ENCODE measurements around the gene TRIM24. TPM values are rescaled to one million over a fixed set of nuclear protein-coding genes. Genes with fewer than 3 reads are reported as not detected.

Gene TRIM24
- total and polyA plus RNA-seq, 12 donors = 7.7 to 26.2 (median 18.9) TPM

DNA sequence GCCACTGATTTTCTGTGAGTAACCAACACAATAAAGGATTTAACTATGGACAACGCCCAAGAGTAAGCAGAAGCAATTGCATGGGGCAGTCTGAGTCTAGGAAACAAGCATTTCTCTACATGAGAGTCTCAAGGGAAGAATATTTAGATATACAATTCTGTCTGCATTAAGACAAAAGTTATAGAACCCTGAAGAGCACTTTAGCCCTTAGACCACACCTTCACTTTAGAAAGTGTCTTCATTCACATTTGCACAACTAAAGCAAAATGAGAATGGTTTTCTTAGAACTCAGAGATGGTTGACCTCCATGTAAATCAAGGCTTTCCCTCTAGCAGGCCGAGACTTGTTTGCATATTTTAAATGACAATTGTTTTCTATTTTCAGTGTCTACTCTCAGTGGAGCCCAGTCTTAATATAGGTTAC is 25.5 kb upstream of the TRIM24 start:
- TF ChIP-seq, protein P1, sequence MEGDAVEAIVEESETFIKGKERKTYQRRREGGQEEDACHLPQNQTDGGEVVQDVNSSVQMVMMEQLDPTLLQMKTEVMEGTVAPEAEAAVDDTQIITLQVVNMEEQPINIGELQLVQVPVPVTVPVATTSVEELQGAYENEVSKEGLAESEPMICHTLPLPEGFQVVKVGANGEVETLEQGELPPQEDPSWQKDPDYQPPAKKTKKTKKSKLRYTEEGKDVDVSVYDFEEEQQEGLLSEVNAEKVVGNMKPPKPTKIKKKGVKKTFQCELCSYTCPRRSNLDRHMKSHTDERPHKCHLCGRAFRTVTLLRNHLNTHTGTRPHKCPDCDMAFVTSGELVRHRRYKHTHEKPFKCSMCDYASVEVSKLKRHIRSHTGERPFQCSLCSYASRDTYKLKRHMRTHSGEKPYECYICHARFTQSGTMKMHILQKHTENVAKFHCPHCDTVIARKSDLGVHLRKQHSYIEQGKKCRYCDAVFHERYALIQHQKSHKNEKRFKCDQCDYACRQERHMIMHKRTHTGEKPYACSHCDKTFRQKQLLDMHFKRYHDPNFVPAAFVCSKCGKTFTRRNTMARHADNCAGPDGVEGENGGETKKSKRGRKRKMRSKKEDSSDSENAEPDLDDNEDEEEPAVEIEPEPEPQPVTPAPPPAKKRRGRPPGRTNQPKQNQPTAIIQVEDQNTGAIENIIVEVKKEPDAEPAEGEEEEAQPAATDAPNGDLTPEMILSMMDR (IDR thresholded peaks at IDR 0.05) = no peak
- no peak for ATAC-seq
- intact Hi-C loops (cut with DNase I) = loop anchor here in 1 of 10 donors (10.0 kb wide), 1 partner anchor 610 kb away; no protein-coding TSS in a partner anchor
- H3K36me3 ChIP-seq = no peaks in the 10 kb centered on the region
- DNase-seq = no peak
- no peak overlapping the region for H3K4me3 ChIP-seq
- no peaks in the 10 kb centered on the region for H3K4me1 ChIP-seq
- H3K27me3 ChIP-seq = no peaks in the 10 kb centered on the region
- H3K9me3 ChIP-seq = peaks cover under 1 to 26% (median 16%) of the 10 kb centered on the region in 11 donors
- WGBS, 2 donors = 86 to 90% methylated on average over 2 of the region's 2 CpGs
- H3K27ac ChIP-seq = no peak overlapping the region

DNA sequence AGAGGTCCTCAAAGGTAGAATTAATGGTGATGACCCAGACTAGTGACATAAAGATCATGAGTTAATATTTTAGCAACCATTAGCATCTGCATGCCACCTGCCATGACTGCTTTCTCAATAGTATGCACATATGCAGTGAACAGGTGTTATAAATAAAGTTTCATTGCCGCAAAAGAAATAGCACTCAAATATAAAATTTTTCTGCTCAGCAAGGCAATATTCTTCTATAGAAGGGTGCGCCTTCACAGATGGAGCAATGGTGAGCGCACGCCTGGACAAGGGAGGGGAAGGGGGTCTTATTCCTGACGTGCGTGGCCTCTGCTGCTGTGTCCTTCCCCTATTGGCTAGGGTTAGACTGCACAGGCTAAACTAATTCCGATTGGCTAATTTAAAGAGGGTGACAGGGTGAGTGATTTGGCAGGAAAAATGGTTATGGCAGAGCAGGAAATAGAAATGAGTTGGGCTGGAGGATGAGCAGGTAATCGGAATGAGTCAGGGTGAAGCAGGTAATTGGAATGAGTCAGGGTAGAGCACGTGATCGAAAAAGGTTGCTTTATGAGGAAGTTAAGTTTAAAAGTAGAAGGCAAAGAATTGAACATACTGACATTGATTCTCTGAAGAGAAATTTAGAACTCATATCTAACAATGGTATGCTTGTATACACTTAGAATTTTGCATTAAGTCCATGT is 24.7 kb upstream of the TRIM24 start:
- peaks cover 0 to 18% (median 9%) of the 10 kb centered on the region in 11 donors for H3K9me3 ChIP-seq
- intact Hi-C loops (cut with DNase I) = loop anchor here in 1 of 10 donors (10.0 kb wide), 1 partner anchor 609 kb away; no protein-coding TSS in a partner anchor
- H3K4me3 ChIP-seq = no peak overlapping the region
- no peak for ATAC-seq
- H3K27ac ChIP-seq = no peak overlapping the region
- 96 to 98% methylated on average over 10 of the region's 10 CpGs for WGBS, 2 donors
- TF ChIP-seq, protein P1 (IDR thresholded peaks at IDR 0.05) = no peak
- H3K27me3 ChIP-seq = no peaks in the 10 kb centered on the region
- H3K4me1 ChIP-seq = no peaks in the 10 kb centered on the region
- no peak for DNase-seq
- no peaks in the 10 kb centered on the region for H3K36me3 ChIP-seq

DNA sequence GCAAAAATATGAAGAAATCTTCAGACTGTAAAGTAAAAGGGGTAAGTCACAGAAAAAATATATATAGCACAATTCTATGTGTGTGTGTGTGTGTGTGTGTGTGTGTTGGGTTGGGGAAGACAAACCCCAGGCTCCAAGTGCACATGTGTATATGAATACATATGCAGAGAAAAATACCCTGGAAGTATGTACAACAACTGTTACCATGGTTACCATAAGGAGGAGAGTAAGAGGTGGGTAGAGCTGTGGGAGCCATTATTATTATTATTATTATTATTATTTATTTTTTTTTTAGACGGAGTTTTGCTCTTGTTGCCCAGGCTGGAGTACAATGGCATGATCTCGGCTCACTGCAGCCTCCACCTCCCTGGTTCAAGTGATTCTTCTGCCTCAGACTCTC is 23.7 kb upstream of the TRIM24 start:
- H3K4me3 ChIP-seq = no peak overlapping the region
- intact Hi-C loops (cut with DNase I) = loop anchor here in 1 of 10 donors (10.0 kb wide), 1 partner anchor 608 kb away; no protein-coding TSS in a partner anchor
- DNase-seq (no peak), ATAC-seq (no peak)
- 93 to 98% methylated on average over 2 of the region's 2 CpGs for WGBS, 2 donors
- H3K36me3 ChIP-seq = no peaks in the 10 kb centered on the region
- H3K27me3 ChIP-seq = no peaks in the 10 kb centered on the region
- TF ChIP-seq, protein P1 (IDR thresholded peaks at IDR 0.05) = no peak
- H3K27ac ChIP-seq = no peak overlapping the region
- H3K4me1 ChIP-seq = no peaks in the 10 kb centered on the region
- H3K9me3 ChIP-seq = peaks cover 0 to 8% (median 4%) of the 10 kb centered on the region in 11 donors

DNA sequence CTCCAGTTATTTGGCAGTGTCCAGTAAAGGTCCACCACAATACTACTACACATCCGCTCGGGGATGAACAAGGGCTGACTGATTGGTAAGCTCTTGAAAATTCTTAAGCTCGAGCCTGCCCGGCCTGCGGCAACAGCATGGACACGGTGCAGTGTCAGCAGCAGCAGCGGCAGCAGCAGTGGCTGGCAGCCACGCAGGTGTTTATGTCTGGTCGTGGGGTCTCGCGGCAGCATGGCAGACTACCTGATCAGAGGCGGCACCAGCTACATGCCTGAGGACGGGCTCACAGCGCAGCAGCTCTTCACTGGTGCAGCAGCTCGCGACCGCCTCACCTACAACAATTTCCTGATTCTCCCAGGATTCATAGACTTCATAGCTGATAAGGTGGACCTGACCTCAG is 19.6 kb upstream of the TRIM24 start:
- no peak overlapping the region for H3K4me3 ChIP-seq
- H3K4me1 ChIP-seq = no peaks in the 10 kb centered on the region
- TF ChIP-seq, protein P1 (IDR thresholded peaks at IDR 0.05) = no peak
- no peaks in the 10 kb centered on the region for H3K9me3 ChIP-seq
- no peak overlapping the region for H3K27ac ChIP-seq
- DNase-seq (no peak), ATAC-seq (no peak)
- intact Hi-C loops (cut with DNase I) = loop anchor here in 2 of 10 donors (10.0 kb wide), 2 partner anchors 276 to 294 kb away; no protein-coding TSS in a partner anchor
- H3K36me3 ChIP-seq = no peaks in the 10 kb centered on the region
- no peaks in the 10 kb centered on the region for H3K27me3 ChIP-seq
- 96 to 97% methylated on average over 17 of the region's 17 CpGs for WGBS, 2 donors

Measured in heart right ventricle (tissue), 16 donors.